ENCODE data around the gene COQ8B.

The COQ8B gene

GRCh38 chr19:40690693-40691420 lies 25.8 kb downstream of the COQ8B start:
- DNase-seq (ENCODE audit: low read depth in 1 of 2, low spot score in 1 of 2) = peak; percentile 85 to 89
- no peak for TF ChIP-seq JUND (IDR thresholded peaks at IDR 0.05; ENCODE audit: low read depth)
- in situ Hi-C loops (cut with HindIII; ENCODE audit: low pct_unique_long_range_greater_than_20kb, low sequenced_read_pairs) = no loop called here

- in situ Hi-C loops (cut with HindIII; ENCODE audit: low pct_unique_long_range_greater_than_20kb, low sequenced_read_pairs) = no loop called here
- no peak for TF ChIP-seq JUND (IDR thresholded peaks at IDR 0.05; ENCODE audit: low read depth)
- no peak for DNase-seq (ENCODE audit: low read depth in 1 of 2, low spot score in 1 of 2)
Measured at GRCh38 chr19:40690050-40690692, 26.5 kb downstream of the COQ8B start, which contains the start of gene NUMBL. NUMBL (minus strand) TSS chr19:40690651; CDS start chr19:40690483, 168 bp downstream.

- in situ Hi-C loops (cut with HindIII; ENCODE audit: low pct_unique_long_range_greater_than_20kb, low sequenced_read_pairs) = no loop called here
- no peak for DNase-seq (ENCODE audit: low read depth in 1 of 2, low spot score in 1 of 2)
- no peak for TF ChIP-seq JUND (IDR thresholded peaks at IDR 0.05; ENCODE audit: low read depth)
Measured at GRCh38 chr19:40689339-40690049, 27.2 kb downstream of the COQ8B start.

GRCh38 chr19:40688987-40689338 lies 27.7 kb downstream of the COQ8B start:
- in situ Hi-C loops (cut with HindIII; ENCODE audit: low pct_unique_long_range_greater_than_20kb, low sequenced_read_pairs) = no loop called here
- no peak for TF ChIP-seq JUND (IDR thresholded peaks at IDR 0.05; ENCODE audit: low read depth)
- DNase-seq (ENCODE audit: low read depth in 1 of 2, low spot score in 1 of 2) = no peak

GRCh38 chr19:40688309-40688708 lies 28.4 kb downstream of the COQ8B start:
- in situ Hi-C loops (cut with HindIII; ENCODE audit: low pct_unique_long_range_greater_than_20kb, low sequenced_read_pairs) = no loop called here
- TF ChIP-seq JUND (IDR thresholded peaks at IDR 0.05; ENCODE audit: low read depth) = no peak
- DNase-seq (ENCODE audit: low read depth in 1 of 2, low spot score in 1 of 2) = no peak

- in situ Hi-C loops (cut with HindIII; ENCODE audit: low pct_unique_long_range_greater_than_20kb, low sequenced_read_pairs) = no loop called here
- TF ChIP-seq JUND (IDR thresholded peaks at IDR 0.05; ENCODE audit: low read depth) = no peak
- no peak for DNase-seq (ENCODE audit: low read depth in 1 of 2, low spot score in 1 of 2)
Measured at GRCh38 chr19:40687525-40688016, 29.1 kb downstream of the COQ8B start.

GRCh38 chr19:40686882-40687524 lies 29.7 kb downstream of the COQ8B start:
- in situ Hi-C loops (cut with HindIII; ENCODE audit: low pct_unique_long_range_greater_than_20kb, low sequenced_read_pairs) = no loop called here
- no peak for TF ChIP-seq JUND (IDR thresholded peaks at IDR 0.05; ENCODE audit: low read depth)

GRCh38 chr19:40685563-40685962 lies 31.1 kb downstream of the COQ8B start:
- DNase-seq (ENCODE audit: low read depth in 1 of 2, low spot score in 1 of 2) = no peak
- in situ Hi-C loops (cut with HindIII; ENCODE audit: low pct_unique_long_range_greater_than_20kb, low sequenced_read_pairs) = no loop called here
- TF ChIP-seq JUND (IDR thresholded peaks at IDR 0.05; ENCODE audit: low read depth) = no peak

More at GRCh38 chr19:40686882-40687524, 29.7 kb downstream of the COQ8B start:
- DNase-seq (ENCODE audit: low read depth in 1 of 2, low spot score in 1 of 2) = no peak

- no peak for TF ChIP-seq JUND (IDR thresholded peaks at IDR 0.05; ENCODE audit: low read depth)
- no peak for DNase-seq (ENCODE audit: low read depth in 1 of 2, low spot score in 1 of 2)
- in situ Hi-C loops (cut with HindIII; ENCODE audit: low pct_unique_long_range_greater_than_20kb, low sequenced_read_pairs) = no loop called here
Measured at GRCh38 chr19:40685016-40685526, 31.6 kb downstream of the COQ8B start.

GRCh38 chr19:40684280-40684679 lies 32.4 kb downstream of the COQ8B start:
- DNase-seq (ENCODE audit: low read depth in 1 of 2, low spot score in 1 of 2) = no peak
- in situ Hi-C loops (cut with HindIII; ENCODE audit: low pct_unique_long_range_greater_than_20kb, low sequenced_read_pairs) = no loop called here

GRCh38 chr19:40683437-40683836 lies 33.2 kb downstream of the COQ8B start:
- DNase-seq (ENCODE audit: low read depth in 1 of 2, low spot score in 1 of 2) = no peak
- no peak for TF ChIP-seq JUND (IDR thresholded peaks at IDR 0.05; ENCODE audit: low read depth)
- in situ Hi-C loops (cut with HindIII; ENCODE audit: low pct_unique_long_range_greater_than_20kb, low sequenced_read_pairs) = no loop called here

More at GRCh38 chr19:40684280-40684679, 32.4 kb downstream of the COQ8B start:
- TF ChIP-seq JUND (IDR thresholded peaks at IDR 0.05; ENCODE audit: low read depth) = no peak

- in situ Hi-C loops (cut with HindIII; ENCODE audit: low pct_unique_long_range_greater_than_20kb, low sequenced_read_pairs) = no loop called here
- TF ChIP-seq JUND (IDR thresholded peaks at IDR 0.05; ENCODE audit: low read depth) = no peak
- DNase-seq (ENCODE audit: low read depth in 1 of 2, low spot score in 1 of 2) = no peak
Measured at GRCh38 chr19:40682431-40682964, 34.2 kb downstream of the COQ8B start.

Measured in T47D (cell line).